ENCODE data around the gene ASTN2. TPM values are rescaled to one million over a fixed set of nuclear protein-coding genes. Genes with fewer than 3 reads are reported as not detected.

Gene ASTN2
- total and polyA plus RNA-seq, 10 of the 15 experiments (the other 5 are each of a cell fraction or from before 2014, with no cell fraction given), result 1.4 to 15.7 (median 7.0) TPM

- TF ChIP-seq NRF1 (conservative IDR thresholded peaks at IDR 0.05; ENCODE audit: low read depth, low read length) (no peak), ZNF622 (IDR thresholded peaks at IDR 0.05) (no peak), NFYB (IDR thresholded peaks at IDR 0.05; ENCODE audit: insufficient read depth, low read depth, low read length) (no peak), ZZZ3 (IDR thresholded peaks at IDR 0.05; ENCODE audit: control insufficient read depth, insufficient read length, low read depth) (no peak), BRCA1 (IDR thresholded peaks at IDR 0.05; ENCODE audit: low read depth, low read length) (no peak), RELB (IDR thresholded peaks at IDR 0.05; ENCODE audit: low read depth) (peak; percentile 79), TBL1XR1 (IDR thresholded peaks at IDR 0.05; ENCODE audit: low read depth, low read length) (peak; percentile 70; the same call in 1 of the 2 replicates), NFYA (IDR thresholded peaks at IDR 0.05; ENCODE audit: borderline replicate concordance, low read depth, low read length) (no peak), SUPT20H (IDR thresholded peaks at IDR 0.05; ENCODE audit: borderline replicate concordance, control insufficient read depth, low read depth, low read length) (no peak), PAX8 (IDR thresholded peaks at IDR 0.05) (no peak), SMARCA5 (IDR thresholded peaks at IDR 0.05) (0 out of 2 replicates have a peak, but pooled peaks have one; percentile 39), SUZ12 (IDR thresholded peaks at IDR 0.05; ENCODE audit: unreplicated experiment) (no peak), LARP7 (IDR thresholded peaks at IDR 0.05) (no peak), PML (IDR thresholded peaks at IDR 0.05; ENCODE audit: low read length) (peak; percentile 81), NFIC (IDR thresholded peaks at IDR 0.05; ENCODE audit: low read depth, low read length) (peak; percentile 100), EED (IDR thresholded peaks at IDR 0.05; ENCODE audit: low read depth) (peak; percentile 98), JUNB (IDR thresholded peaks at IDR 0.05) (peak; percentile 96), REST (IDR thresholded peaks at IDR 0.05; ENCODE audit: low read depth, low read length) (peak; percentile 13; the same call in 1 of the 2 replicates), IRF4 (IDR thresholded peaks at IDR 0.05; ENCODE audit: low read depth, low read length) (peak; percentile 91), SKIL (IDR thresholded peaks at IDR 0.05; ENCODE audit: low read depth, poor library complexity, severe bottlenecking) (peak; percentile 88), PAX5 (IDR thresholded peaks at IDR 0.05; ENCODE audit: borderline replicate concordance, low read depth, low read length) (peak; percentile 64; the same call in 1 of the 2 replicates), MXI1 (IDR thresholded peaks at IDR 0.05; ENCODE audit: low read depth, low read length) (peak; percentile 39; the same call in 1 of the 2 replicates), BMI1 (IDR thresholded peaks at IDR 0.05; ENCODE audit: borderline replicate concordance) (peak; percentile 45; the same call in 1 of the 2 replicates), POLR2A (IDR thresholded peaks at IDR 0.05; ENCODE audit: low read depth, low read length) (no peak), IKZF1 (conservative IDR thresholded peaks at IDR 0.05) (peak; percentile 85)
Measured at GRCh38 chr9:116951588-116952435, 463.0 kb downstream of the ASTN2 start (continued).
